Inflammatory macrophage treated with lipopolysaccharide for 1 hour (primary cell): ENCODE data around the gene CD46.

Experiments used
- DNase-seq, 2 donors: peaks; one replicate each; pipeline ENCODE4 v3.0.0-alpha.2; 2020 to 2022

CD46 gene

DNA sequence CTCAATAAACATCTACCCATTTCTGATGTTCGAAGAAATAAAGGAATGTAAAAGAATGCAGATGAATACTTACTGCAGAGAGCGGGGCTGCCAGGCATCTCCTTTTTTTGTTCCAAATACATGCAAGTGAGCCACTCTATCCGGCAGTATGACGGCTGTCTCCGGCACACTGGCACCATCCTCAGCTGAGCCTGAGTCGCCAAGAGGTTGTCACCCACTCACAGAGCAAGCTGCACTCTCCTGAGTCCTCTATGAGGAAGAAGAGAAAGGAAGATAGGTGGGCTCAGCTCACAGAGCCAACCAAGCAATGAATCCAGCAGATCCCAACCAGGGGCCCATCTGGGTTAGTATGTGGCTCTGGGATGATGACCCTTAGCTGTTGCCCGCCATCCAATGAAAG is 65.3 kb downstream of the CD46 start:
- DNase-seq: peak in 1 of 2 donors; percentile 42

DNA sequence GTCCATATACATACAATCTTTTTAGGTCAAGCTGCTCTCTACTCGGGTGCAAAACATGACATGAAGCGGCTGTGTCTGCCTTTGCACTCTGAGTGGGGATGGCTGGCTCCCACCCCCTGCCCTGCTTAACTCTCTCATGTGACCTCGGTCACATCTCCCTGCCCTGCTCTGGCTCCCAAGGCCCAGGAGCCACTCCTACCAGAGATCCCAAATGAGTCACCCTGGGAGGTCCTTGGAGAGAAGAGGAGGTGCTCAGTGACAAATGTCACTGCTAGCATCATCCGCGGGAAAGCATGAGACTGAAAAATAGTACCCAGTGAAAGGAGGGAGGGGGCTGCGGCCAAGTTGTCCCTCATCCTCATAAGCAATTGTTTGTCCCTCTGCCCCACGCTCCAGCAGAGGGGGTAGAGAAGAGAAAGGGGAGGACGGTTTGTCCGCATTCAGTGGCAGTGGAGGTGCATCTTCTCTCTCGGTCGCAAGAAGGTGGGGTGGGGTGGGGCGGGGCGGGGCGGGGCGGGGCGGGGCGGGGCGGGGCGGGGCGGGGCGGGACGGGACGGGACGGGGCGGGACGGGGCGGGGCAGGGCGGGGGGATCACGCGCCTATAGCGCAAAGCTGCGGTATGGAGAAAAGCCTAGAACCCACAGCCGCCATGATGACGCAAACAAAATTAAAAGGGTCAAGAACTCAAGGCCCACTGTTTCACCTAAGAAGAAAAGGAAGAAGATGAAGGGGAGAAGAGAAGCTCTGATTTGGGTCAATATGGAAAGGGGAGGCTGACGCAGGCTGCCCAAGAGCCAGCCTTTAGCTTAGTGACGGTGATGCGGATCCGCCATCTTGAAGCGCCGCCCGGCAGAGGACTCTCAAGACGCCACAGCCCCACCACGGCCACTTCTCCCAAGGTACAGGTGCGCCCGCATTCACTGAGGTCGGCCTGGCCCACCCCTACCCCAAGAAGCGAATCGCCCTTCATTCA is 66.2 kb downstream of the CD46 start:
- DNase-seq: no peak

DNA sequence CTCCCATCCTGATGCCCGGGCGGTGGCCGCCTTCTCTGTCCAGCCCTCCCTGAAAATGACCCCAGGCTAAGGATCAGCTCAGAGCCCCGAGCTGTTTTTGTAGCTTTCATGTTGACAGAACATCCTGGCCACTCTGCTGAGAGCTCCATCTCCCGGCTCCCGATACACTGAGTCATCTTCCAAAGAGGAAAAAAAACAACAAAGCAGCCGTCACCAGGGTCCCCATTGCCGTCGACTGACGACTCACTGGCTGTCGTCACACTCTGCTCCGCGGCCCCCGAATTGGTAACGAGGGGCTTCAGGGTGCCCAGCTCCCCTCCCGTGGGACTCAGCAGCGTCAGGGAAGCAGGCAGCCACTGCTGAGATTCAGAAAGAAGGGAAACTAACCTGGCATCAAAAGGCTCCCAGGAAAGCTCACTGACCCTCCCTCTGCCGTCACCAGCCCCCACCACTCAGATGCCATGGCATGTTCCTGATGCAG is 67.2 kb downstream of the CD46 start:
- DNase-seq: no peak

DNA sequence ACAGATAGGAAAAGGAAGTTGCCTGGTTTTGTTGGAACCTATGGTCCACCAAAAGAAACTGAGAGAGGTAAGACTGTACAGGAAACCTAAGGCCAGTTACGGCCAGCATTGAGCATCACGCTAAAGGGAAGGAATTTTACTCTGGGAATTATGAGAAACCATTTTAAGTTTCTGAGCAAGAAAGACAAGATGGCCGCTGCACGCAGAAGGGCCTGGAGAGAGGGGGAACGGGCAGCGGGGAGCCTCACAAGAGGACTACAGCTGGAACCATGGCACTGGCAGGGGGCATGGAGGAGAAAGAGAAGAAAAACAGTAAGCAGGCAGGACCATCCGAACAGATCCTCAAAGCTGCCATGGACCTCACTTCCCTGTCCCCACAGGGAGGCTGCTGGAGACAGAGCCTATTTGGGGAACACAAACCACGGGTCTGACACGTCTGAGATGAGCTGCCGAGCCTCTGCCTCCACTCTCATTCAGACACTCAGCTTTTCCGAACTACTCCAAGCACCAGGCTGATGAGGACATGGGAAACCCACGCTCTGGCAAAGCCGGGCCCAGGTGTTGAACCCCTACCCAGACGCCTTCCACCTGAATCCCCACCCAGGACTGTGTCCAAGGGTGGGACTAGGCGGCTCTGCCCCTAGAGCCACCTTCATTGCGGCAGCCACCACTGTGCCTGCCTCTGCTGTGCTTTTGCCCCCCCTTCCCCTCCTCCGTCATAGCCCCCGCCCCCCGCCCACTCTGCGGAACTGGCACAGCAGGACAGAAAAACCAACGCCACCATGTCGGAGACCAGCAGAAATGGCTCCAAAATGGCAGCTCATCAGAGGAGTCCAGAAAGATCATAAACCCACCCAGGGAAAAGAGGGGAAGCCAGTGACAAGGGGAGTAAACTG is 69.0 kb downstream of the CD46 start:
- no peak for DNase-seq

DNA sequence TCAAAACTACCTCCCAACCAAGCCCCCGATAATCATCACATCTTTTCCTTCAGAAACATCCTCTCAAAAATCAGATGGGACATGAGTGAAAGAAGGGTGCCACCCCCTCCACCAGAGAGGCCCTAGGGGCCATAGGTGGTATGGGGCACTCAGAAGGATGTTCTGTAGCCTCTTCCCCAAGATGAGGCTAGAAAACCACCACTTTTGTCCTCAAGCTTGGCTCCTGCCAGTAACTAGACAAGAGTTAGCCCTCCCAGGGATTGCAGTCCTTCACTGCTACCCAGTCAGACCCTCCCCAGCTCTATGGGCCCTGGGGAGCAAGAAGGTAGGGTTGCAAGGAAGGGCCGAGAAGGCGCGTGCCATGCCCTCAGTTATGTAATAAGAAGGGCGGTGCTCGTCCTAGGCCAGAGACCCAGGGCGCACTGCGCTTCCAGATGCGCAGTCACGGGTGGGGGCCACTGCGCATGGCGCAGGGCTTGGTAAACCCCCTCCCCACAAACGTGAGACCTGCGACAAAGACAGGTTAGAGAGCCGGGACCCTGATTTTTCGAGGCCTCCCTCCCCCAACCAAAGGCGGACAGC is 69.7 kb downstream of the CD46 start:
- no peak for DNase-seq

DNA sequence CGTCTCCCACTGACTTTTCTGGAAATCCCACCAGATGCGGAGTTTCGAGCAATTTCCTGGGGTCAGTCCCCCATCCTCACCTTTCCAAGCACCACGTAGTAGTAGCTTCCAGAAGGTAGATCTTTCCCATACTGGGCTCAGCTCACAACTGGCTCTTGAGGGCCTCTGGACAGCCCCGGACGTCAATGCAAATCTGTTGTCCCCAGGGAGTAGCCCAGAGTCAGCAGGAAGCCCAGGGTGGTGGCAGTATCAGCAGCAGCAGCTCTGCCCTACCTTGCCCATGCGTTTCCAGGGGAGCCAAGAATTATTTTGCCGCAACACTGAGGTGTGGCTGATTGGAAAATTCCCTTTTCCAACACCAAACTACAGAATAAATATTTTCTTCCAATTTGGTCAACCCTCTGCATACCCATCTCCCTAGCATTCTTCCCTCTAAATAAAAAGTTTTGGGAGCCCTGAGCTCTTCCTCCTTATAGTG is 70.3 kb downstream of the CD46 start:
- DNase-seq: no peak

DNA sequence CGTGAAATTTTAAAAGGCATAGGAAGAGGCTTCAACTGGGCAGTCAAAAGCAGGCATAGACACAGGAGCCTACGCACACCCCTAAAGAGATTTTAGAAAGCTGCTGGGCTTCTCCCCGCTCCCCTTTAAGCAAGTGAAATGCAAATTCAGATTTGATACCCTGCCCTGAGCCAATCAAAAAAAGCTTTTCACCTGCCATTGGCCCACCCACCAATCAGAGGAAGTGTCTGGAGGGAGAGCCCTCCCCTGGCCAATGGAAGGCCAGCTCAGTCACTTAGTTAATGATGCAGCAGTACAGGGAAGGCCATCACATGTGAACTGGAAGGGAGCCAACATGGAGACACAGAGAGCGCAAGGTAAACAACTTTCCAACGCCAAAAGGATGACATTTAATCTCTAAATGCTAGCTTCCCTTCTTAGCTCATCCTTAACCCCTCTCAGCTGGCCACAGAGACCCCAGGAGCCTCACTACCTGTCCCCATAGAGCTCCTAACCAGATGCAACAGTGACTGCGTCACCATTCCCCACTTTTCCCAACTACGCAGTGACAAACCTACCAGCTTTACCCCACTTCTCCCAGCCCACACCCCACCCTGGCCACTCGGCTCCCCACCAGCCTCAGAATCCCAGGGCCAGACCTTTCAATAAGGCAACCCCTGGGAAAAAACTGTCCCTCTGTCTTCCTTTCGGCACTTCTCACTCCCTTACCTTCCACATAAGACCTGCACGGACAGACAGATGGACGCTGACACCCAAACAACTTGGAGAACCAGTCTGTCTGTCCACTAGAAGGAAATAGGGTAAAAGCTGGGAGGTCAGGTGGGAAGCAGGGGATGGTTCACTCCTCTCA is 71.0 kb downstream of the CD46 start:
- DNase-seq: peak; percentile 74 to 84

DNA sequence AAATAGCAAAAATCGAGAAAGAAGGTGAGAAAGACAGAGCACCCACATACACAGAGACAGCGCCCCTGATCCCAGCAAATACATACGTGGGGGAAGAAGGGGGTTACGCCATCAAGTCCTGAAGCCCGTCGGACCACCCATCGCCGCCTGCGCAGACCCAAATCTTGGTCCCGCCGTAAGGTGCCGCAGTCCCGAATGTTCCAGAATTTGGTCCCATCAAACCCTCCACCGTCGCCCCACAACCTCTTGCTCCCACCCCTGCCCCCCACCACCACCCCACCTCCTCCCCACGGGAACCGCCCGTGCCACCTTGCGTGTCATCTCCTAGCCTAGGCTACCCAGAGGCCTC is 71.7 kb downstream of the CD46 start:
- no peak for DNase-seq

DNA sequence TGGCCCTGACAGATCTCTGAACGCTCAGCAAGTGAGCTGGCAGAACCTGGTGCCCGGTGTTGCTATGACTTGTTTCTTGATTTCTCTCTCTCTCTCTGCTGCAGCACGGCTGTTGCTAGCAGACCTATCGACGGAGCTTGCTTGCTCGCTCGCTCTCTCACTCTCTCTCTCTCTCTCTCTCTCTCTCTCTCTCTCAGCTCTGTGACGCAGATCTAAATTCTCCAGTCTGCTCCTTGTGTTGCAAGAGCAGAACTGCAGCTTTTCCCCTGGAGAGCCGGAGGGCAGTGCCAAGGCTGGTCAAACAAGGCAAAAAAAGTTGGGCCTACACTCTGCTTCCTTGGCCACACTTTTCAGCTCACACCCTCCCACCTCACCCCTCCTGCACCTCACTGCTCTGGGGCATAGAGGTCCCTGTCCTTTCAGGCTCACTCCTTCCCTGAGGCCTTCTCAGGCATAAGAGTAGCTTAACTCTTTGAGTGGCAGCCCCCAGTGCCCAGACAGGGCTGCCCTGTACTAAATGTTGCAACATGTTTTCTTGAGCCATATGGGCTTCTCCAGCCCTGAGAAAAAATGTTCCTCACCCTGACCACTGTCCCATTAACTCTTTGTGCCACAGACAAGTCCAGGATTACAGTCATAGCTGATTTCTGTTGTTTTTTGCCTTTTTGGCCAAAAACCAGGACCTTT is 72.2 kb downstream of the CD46 start:
- DNase-seq: peak; percentile 90 to 92

DNA sequence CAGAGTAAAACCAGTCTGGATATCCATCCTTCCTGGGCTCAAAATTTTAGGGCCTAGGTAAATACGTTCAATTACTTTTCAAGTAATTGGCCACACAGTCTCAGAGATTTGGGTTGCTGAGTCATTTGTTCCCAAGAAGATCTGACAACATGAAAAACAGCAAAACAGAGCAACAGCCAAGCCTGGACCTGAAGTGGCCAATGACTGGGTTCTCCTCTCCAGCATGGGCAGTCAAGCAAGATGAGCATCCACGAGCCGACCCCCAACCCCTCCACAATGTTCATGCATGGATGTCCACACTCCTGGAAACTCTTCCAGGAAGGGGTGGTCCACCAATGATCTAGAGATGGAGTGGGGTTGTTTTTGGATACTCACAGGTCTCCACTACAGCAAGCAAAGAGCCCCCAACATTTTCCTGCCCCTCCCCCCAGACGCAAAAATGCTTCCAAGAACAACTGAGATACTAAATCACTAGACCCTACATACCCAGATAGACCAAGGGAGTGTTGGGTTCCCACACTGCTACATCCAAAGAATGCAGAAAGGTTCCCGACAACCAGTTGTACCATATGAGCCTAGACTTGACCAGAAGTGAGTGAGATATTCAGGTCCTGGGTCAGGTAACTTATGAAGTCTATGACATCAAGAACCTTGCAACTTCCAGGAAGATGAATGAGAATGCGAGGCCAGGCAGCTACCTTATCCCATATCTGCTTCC is 73.0 kb downstream of the CD46 start:
- no peak for DNase-seq

DNA sequence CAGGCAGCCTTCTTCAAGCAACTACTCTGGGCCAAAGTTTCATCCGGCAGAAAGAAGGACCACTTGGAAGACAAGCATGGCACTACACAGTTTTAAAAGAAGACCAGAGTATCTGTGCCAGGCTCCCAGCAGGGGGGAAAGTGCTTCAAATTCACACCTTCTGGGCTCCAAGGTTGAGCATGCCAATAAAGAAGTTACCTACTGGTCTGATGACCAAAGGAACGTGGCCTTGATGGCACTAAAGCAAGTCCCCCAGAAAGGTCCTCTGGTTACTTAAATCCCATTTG is 73.5 kb downstream of the CD46 start:
- DNase-seq: no peak

DNA sequence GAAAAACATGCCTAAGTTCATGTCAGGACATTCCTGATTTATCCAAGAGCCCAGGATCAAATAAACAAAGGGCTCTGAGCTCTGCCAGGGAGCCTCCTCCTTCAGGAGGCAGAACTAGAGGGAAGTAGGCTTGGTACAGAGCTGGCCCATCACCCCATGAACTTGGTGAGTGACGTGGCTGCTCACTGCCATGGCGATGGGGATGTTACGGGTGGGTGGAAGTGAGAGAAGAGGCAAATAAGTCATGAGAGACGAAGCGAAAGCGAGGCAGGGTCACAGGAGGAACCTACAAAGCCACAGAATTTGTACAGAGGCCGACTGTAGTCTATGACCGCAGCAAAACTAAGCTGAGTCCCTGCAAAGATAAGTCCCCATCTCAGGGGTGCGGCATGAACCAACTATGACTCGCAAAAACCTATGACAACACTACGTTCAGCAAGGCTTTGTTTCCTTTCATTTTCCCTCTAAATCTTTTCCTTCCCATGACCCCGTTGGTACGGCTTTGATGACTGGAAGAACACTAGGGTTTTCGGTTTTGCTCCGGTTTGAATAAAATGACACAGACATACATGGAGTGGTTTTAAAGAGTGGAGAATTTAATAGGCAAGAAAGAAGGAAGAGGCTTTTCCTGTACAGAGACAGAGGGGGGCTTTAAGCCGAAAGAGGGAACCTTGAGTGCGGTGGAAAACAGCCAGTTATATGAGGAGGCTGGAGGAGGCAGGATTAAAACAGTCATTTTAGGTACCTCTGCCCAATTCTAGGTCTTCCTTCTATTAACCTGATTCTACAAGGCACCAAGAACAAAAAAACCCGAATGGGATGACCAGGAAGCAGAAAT is 74.1 kb downstream of the CD46 start:
- peak; percentile 96 to 100 for DNase-seq

DNA sequence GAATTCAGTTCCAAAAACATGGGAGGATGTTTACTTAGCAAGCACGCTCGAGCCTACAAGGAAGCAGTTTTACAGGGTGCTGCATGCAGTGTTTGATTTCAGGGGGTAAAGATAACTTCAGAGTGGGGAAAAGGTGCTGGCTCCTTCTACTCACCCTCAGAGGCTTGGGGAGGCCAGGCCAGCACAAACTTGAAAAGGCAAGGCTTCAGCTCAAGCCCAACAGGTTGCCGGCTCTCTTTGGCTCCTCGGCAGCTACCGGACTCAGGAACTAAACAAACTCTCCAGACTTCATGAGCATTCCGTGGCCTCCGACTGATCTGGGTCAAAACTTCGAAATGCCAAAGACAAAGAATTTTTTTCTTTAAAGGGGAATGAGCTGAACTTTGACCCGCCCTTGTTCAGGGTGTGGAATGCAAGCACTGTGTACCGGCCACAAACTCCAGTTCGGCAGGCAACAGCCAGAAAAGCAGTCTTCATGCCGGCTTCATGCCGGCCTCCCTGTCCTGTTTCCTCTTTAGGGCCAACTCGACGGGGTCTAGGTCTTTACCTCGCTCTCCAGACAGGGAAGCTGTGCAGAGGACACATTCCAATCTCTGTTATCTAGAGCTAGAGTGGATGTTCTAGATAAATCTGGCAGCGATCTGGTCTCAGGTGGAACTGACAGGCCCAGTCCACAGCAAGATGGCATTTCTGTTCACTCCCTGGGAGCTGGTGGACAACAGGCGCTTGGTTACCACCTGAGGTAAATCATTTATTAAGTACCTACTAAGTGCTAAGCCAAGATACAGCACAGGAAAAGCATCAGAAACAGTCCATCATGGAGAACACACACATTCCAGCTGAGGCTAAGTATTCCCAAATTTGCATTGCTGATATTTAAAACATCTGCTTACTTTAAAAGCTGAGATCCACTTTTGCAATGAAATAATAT is 75.0 kb downstream of the CD46 start:
- no peak for DNase-seq

DNA sequence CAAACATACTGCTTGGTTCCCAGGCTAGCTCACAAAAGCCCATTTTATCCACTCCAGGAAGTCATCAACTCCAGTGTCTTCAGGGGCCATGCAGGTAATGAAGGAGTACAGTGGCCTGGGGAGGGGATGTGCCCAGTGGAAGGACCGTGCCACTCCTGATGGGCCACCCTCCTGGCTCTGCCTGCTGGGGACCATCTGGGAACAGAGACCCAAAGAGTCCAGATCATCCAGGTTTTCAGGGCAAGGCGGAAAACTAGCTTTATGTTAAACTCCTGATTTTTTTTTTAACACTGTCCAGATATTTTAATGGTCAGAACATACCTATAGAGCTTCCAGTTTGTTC is 75.6 kb downstream of the CD46 start:
- DNase-seq: no peak

DNA sequence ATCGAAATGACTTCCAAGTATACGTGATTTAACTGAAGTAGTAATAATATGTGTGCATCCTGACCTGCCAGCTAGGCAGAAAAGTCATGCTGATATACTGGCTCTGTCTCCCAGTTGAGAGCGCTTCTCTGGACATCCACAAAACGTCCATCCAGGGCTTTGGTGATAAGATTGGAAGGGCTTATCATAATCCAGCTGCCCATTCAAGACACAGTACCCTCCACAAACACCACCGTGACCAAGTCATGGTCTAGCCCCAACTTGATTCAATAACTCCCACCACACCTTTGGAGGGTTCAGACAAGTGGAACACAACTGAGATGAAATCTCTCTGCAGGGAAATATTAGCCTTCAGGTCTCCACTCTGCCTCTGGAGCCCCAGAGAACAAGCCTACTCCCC is 76.2 kb downstream of the CD46 start:
- no peak for DNase-seq

DNA sequence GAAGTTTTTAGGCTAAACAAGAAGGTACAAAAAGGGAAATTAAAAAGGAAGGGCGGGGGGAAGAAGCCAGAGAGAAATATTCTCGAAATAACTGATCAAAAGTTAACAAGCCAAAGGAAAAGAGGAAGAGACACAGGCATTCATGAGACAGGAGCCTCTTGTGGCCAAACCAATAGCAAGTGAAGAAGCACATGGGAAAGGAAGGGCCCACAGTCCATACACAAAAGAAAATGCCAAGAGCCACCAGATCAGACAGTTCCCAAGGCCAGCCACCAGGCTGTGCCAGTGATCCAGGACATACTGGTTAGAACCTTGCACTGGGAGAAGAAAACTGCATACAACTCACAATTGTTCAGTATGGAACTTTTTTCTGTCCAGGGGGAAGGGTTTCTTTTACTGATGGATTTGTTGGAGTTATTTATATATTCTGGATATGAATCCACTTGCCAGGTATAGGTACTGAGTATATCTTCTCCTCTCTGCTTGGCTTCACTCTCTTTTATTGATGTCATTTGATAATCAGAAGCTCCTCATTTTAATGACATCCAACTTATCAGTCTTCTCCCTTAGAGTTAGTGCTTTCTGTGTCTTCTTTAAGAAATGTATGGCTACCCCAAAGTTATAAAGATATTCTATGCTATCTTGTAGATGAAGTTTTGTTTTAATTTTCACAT is 76.8 kb downstream of the CD46 start:
- DNase-seq: peak; percentile 91 to 94

DNA sequence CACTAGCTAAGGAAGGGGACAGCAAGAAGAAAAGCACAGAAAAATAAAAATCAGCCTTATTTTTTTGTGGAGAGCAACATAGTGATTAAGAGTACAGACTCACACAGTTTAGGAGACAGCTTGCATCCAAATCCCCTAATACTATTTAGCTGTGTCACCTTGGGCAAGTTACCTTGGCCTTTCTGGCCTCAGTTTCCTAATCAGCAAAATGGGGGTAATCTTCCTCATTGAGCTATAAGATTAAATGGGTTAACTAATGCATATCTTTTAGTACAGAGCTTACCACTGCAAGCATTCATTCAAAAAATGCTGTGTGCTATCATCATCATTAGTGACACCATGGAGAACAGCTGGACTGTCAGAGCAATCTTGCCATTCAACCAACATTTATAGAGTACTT is 77.7 kb downstream of the CD46 start:
- no peak for DNase-seq

DNA sequence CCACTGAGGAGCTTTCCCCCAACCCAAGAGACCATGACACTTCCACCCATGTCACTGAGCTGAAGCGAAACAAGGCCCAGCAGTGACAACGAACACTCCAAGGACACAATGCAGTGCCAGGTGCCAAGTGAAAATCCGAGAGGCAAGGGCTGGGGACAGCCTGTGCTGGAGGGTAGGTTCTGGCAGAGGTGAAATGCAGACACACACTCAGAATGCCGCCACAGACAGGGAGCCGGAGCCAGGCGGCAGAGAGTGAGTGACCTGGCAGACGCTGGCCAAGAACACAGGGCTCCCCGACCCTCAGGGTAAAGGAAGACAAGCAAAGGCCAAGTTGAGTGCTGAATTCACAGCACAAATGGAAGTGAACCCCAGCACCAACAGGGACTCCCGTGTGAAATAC is 78.9 kb downstream of the CD46 start:
- DNase-seq: no peak
